Measurements from ENCODE around the gene TREML4.

The TREML4 gene

DNA sequence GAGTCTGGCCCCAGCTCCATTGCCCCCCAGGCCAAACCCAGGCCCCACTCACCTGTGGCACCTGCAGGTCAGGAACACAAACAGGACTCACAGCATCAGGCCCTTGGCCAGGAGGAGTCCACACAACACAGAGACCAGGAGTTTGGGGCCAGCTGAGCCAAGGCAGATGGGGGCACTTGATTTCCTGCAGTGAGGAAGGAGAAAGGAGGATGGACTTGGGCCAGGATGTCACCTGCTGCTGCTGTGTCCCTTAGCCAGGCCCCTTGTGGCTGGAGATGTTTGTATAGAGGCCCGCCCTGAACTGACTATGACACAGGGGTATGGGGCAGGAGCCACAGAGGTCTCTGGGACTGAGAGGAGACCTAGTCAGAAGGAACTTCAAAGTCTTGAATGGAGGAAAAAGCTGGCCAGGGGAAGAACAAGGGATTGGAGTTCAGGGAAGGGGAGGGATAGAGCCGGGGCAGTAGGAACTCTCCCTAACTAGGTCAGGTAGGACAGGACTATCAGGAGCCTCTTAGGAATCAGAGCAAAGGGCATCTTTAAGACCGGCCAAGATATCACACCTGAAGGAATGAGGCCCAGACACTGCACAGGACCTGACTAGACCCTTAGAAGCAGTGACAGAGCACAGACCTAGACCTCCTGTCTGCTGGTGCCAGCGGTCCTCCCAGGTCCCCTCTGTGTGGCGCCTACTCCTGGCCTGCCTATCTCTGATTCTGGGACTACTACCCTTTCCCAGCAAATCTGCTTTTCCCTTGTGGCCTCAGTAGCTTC lies 18.4 kb upstream of the TREML4 start:
- H3K27ac ChIP-seq (ENCODE audit: low read depth, low read length) = no peak overlapping the region

DNA sequence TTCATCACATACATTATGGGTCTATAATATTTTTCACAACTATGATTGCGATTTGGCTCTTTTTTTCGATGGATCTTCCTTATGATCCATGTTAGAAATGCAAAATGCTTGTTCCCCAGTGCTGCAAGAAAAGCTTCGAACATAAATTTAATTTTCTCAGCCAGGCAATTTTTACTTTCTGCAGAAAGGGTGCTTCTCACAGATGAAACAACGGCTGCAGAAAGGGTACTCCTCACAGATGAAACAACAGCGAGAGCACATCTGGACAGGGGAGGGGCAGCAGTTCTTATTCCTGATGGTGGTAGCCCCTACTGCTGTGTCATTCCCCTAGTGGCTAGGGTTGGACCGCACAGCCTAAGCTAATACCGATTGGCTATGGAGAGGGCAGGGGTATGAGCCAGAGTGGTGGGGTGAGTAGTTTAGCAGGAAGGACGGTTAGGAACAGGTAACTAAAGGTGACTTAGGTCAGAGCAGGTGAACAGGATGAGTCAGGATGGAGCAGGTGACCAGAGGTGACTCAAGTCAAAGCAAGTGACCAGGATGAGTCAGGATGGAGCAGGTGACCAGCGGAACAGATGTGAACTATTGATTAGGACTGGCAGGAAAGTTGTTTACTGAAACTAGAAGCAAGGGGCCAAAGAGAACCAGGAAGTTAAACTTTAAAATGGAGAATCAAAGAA lies 13.4 kb upstream of the TREML4 start:
- Histone ChIP-seq H3K27me3 (ENCODE audit: control insufficient read depth in 1 of 2, insufficient read depth in 2 of 2, low read length in 2 of 2) (no peaks in the 10 kb centered on the region), H3K9me3 (ENCODE audit: low read length) (peaks cover 4% of the 10 kb centered on the region), H3K27ac (ENCODE audit: low read depth, low read length) (no peak overlapping the region), H3K4me3 (ENCODE audit: low read depth in 1 of 2, low read length in 2 of 2) (no peak overlapping the region), H3K36me3 (ENCODE audit: insufficient read depth, low read length) (no peaks in the 10 kb centered on the region), H3K4me1 (ENCODE audit: insufficient read depth, low read length) (no peaks in the 10 kb centered on the region), H3K9ac (ENCODE audit: low read length) (no peak overlapping the region)

More for the DNA sequence above, 18.4 kb upstream of the TREML4 start:
- H3K9me3 ChIP-seq (ENCODE audit: low read length) = peaks cover 2% of the 10 kb centered on the region
- H3K27me3 ChIP-seq (ENCODE audit: control insufficient read depth in 1 of 2, insufficient read depth in 2 of 2, low read length in 2 of 2) = no peaks in the 10 kb centered on the region
- no peak overlapping the region for H3K4me3 ChIP-seq (ENCODE audit: low read depth in 1 of 2, low read length in 2 of 2)
- no peak overlapping the region for H3K9ac ChIP-seq (ENCODE audit: low read length)
- no peaks in the 10 kb centered on the region for H3K36me3 ChIP-seq (ENCODE audit: insufficient read depth, low read length)
- no peaks in the 10 kb centered on the region for H3K4me1 ChIP-seq (ENCODE audit: insufficient read depth, low read length)

DNA sequence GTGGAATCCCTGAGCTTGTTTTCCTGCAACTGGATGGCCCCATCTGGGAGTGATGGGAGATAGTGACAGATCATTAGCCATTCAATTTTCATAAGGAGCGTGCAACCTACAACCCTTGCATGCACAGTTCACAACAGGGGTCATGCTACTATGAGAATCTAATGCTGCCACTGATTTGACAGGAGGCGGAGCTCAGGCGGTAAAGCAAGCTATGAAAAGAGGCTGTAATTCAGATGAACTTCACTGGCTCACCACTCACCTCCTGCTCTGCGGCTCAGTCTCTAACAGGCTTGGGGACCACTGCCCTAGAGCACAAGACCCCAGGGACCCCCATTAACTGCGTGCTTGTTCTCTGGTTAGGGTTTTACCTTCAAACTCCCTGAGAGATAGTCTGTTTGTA lies 12.4 kb upstream of the TREML4 start:
- H3K4me1 ChIP-seq (ENCODE audit: insufficient read depth, low read length) = no peaks in the 10 kb centered on the region
- no peaks in the 10 kb centered on the region for H3K27me3 ChIP-seq (ENCODE audit: control insufficient read depth in 1 of 2, insufficient read depth in 2 of 2, low read length in 2 of 2)
- H3K9me3 ChIP-seq (ENCODE audit: low read length) = peaks cover 4% of the 10 kb centered on the region
- H3K4me3 ChIP-seq (ENCODE audit: low read depth in 1 of 2, low read length in 2 of 2) = no peak overlapping the region
- no peaks in the 10 kb centered on the region for H3K36me3 ChIP-seq (ENCODE audit: insufficient read depth, low read length)
- H3K27ac ChIP-seq (ENCODE audit: low read depth, low read length) = no peak overlapping the region
- no peak overlapping the region for H3K9ac ChIP-seq (ENCODE audit: low read length)

DNA sequence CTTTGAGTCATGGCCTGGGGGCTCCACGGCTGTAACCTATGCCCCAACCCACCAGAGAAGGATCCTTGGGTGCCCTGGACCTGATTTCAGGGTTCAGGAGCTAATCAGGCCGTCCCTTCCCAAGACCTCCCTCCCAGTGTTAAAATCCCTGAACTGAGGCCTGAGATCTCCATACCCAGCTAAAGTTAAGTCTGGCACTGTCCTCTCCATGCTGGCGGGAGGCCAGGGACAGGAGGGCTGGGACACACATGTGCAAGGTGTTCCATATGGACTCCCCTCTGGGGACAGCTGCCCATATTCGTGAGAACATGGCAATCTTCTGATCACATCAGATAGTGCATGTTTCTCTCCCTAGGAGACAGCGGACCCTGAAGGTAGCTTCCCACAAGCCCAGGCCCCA lies 11.5 kb upstream of the TREML4 start:
- Histone ChIP-seq H3K4me3 (ENCODE audit: low read depth in 1 of 2, low read length in 2 of 2) (no peak overlapping the region), H3K36me3 (ENCODE audit: insufficient read depth, low read length) (no peaks in the 10 kb centered on the region), H3K27ac (ENCODE audit: low read depth, low read length) (no peak overlapping the region), H3K4me1 (ENCODE audit: insufficient read depth, low read length) (no peaks in the 10 kb centered on the region), H3K9ac (ENCODE audit: low read length) (no peak overlapping the region), H3K27me3 (ENCODE audit: control insufficient read depth in 1 of 2, insufficient read depth in 2 of 2, low read length in 2 of 2) (no peaks in the 10 kb centered on the region), H3K9me3 (ENCODE audit: low read length) (peaks cover 4% of the 10 kb centered on the region)

DNA sequence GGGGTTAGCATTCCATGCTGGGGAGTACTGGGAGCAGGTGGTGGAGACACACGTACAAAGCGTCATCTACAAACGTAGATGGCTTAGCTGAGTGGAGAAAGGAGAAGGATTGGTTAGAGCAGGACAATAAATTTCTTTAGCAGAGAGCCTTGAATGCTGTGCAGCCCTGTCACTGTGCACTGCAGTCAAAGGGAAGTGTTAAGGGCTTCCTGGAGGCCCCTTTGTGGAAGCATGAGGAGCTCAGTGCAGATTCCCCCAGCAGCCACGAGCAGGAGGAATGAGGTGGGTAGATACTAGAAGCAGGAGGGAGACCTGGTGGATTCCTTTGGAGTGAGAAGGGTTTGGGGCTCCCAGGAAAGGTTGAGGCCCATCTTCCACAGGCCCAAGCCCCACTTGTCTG lies 6.1 kb upstream of the TREML4 start:
- Histone ChIP-seq H3K4me1 (ENCODE audit: insufficient read depth, low read length) (no peaks in the 10 kb centered on the region), H3K9me3 (ENCODE audit: low read length) (no peaks in the 10 kb centered on the region)

DNA sequence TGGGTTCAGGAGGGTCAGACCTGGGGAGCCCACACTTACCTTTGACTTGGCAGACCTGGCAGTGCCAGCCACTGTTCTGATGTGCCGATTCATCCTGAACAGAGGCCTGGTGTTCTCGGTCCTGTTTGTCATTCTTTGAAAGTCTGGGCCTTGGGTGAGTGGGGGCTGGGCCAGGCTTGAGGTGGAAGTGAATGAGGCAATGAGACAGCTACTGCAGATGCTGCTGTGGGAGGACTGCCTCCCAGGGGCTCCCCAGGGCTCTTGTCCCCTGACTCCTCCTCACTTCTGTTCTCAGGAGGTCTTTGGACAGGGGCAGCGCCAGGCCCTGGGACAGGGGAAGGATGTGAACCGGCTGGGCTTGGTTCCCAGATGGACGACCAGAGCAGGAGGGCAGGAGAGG lies 5.6 kb upstream of the TREML4 start:
- Histone ChIP-seq H3K27ac (ENCODE audit: low read depth, low read length) (no peak overlapping the region), H3K4me1 (ENCODE audit: insufficient read depth, low read length) (no peaks in the 10 kb centered on the region), H3K36me3 (ENCODE audit: insufficient read depth, low read length) (no peaks in the 10 kb centered on the region), H3K9ac (ENCODE audit: low read length) (no peak overlapping the region), H3K27me3 (ENCODE audit: control insufficient read depth in 1 of 2, insufficient read depth in 2 of 2, low read length in 2 of 2) (no peaks in the 10 kb centered on the region), H3K9me3 (ENCODE audit: low read length) (no peaks in the 10 kb centered on the region), H3K4me3 (ENCODE audit: low read depth in 1 of 2, low read length in 2 of 2) (no peak overlapping the region)

More for the DNA sequence above, 6.1 kb upstream of the TREML4 start:
- Histone ChIP-seq H3K36me3 (ENCODE audit: insufficient read depth, low read length) (no peaks in the 10 kb centered on the region), H3K9ac (ENCODE audit: low read length) (no peak overlapping the region), H3K4me3 (ENCODE audit: low read depth in 1 of 2, low read length in 2 of 2) (no peak overlapping the region), H3K27ac (ENCODE audit: low read depth, low read length) (no peak overlapping the region), H3K27me3 (ENCODE audit: control insufficient read depth in 1 of 2, insufficient read depth in 2 of 2, low read length in 2 of 2) (no peaks in the 10 kb centered on the region)

DNA sequence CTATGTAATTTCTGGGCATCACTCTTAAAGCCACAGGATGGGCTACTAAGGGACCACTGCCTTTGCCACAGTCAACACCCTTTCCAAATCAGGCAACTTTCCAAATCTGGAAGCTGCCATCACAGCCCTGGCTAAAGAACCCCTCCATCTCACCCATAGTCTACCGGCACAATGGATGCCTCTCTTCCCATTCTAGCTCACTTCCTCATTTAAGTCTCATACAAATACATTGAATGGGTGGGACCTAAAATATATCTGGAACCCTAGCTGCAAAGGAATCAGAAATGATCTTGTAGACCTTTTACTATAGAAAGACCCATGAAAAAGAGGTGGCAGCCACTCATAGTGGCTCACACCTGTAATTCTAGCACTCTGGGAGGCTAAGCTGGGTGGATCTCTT lies 3.3 kb upstream of the TREML4 start:
- H3K36me3 ChIP-seq (ENCODE audit: insufficient read depth, low read length) = no peaks in the 10 kb centered on the region
- no peak overlapping the region for H3K27ac ChIP-seq (ENCODE audit: low read depth, low read length)
- H3K4me3 ChIP-seq (ENCODE audit: low read depth in 1 of 2, low read length in 2 of 2) = no peak overlapping the region
- H3K4me1 ChIP-seq (ENCODE audit: insufficient read depth, low read length) = no peaks in the 10 kb centered on the region
- H3K27me3 ChIP-seq (ENCODE audit: control insufficient read depth in 1 of 2, insufficient read depth in 2 of 2, low read length in 2 of 2) = peaks cover 0 to 7% of the 10 kb centered on the region in 2 donors
- H3K9ac ChIP-seq (ENCODE audit: low read length) = no peak overlapping the region
- no peaks in the 10 kb centered on the region for H3K9me3 ChIP-seq (ENCODE audit: low read length)

DNA sequence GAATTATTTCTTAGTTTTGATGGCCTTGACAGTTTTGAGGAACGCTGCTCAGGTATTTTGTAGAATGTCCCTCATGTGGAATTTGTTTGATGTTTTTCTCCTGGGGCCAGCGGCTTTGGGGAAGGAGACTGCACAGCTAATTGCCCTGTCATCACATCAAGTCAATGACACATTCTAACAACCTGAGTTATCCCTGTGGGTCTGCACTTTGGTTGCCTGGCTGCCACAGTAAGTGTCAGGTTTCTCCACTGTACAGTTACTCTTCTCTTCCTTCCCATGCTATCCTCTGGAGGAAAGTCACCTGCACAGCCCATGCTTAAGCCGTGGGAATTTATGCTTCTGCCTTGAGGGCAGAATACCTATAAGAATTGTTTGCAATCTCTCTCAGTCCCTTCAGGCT lies 1.4 kb upstream of the TREML4 start:
- peaks cover 0 to 7% of the 10 kb centered on the region in 2 donors for H3K27me3 ChIP-seq (ENCODE audit: control insufficient read depth in 1 of 2, insufficient read depth in 2 of 2, low read length in 2 of 2)
- no peak overlapping the region for H3K27ac ChIP-seq (ENCODE audit: low read depth, low read length)
- H3K4me3 ChIP-seq (ENCODE audit: low read depth in 1 of 2, low read length in 2 of 2) = no peak overlapping the region
- no peak overlapping the region for H3K9ac ChIP-seq (ENCODE audit: low read length)
- H3K9me3 ChIP-seq (ENCODE audit: low read length) = no peaks in the 10 kb centered on the region
- H3K4me1 ChIP-seq (ENCODE audit: insufficient read depth, low read length) = no peaks in the 10 kb centered on the region
- H3K36me3 ChIP-seq (ENCODE audit: insufficient read depth, low read length) = no peaks in the 10 kb centered on the region

DNA sequence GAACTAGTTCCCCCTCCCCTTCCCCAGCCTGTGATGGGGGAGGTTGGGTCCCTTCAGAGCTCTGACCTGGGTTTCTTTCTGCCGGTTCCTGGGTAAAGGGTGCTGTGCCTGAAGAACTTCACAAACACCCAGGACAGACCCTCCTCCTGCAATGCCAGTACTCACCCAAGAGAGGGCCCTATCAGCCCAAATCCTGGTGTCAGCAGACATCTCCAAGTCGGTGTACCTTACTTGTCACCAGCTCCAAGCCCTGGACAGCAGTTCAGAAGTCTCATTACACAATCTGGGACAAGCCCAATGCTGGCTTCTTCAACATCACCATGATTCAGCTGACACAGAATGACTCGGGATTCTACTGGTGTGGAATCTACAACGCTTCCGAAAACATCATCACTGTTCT lies 467 bp downstream of the TREML4 start:
- Histone ChIP-seq H3K4me3 (ENCODE audit: low read depth in 1 of 2, low read length in 2 of 2) (no peak overlapping the region), H3K4me1 (ENCODE audit: insufficient read depth, low read length) (no peaks in the 10 kb centered on the region), H3K27me3 (ENCODE audit: control insufficient read depth in 1 of 2, insufficient read depth in 2 of 2, low read length in 2 of 2) (peaks cover 0 to 7% of the 10 kb centered on the region in 2 donors), H3K36me3 (ENCODE audit: insufficient read depth, low read length) (no peaks in the 10 kb centered on the region), H3K9me3 (ENCODE audit: low read length) (no peaks in the 10 kb centered on the region), H3K9ac (ENCODE audit: low read length) (no peak overlapping the region), H3K27ac (ENCODE audit: low read depth, low read length) (no peak overlapping the region)

DNA sequence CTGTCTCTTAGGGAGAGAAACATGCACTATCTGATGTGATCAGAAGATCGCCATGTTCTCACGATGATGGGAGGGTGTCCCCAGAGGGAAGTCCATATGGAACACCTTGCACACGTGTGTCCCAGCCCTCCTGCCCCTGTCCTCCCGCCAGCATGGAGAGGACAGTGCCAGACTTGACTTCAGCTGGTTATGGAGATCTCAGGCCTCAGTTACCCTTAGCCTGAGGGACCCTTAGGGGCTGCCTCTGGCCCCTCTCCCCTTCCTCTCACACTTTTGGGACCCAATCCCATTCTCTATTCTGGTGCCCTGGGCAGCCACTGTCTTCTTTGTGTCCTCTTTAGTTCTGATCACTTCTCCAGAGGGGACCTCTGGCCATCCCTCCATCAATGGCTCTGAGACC lies 1.6 kb downstream of the TREML4 start:
- Histone ChIP-seq H3K36me3 (ENCODE audit: insufficient read depth, low read length) (no peaks in the 10 kb centered on the region), H3K27me3 (ENCODE audit: control insufficient read depth in 1 of 2, insufficient read depth in 2 of 2, low read length in 2 of 2) (peaks cover 0 to 7% of the 10 kb centered on the region in 2 donors), H3K4me3 (ENCODE audit: low read depth in 1 of 2, low read length in 2 of 2) (no peak overlapping the region), H3K4me1 (ENCODE audit: insufficient read depth, low read length) (no peaks in the 10 kb centered on the region), H3K27ac (ENCODE audit: low read depth, low read length) (no peak overlapping the region), H3K9ac (ENCODE audit: low read length) (no peak overlapping the region), H3K9me3 (ENCODE audit: low read length) (no peaks in the 10 kb centered on the region)

DNA sequence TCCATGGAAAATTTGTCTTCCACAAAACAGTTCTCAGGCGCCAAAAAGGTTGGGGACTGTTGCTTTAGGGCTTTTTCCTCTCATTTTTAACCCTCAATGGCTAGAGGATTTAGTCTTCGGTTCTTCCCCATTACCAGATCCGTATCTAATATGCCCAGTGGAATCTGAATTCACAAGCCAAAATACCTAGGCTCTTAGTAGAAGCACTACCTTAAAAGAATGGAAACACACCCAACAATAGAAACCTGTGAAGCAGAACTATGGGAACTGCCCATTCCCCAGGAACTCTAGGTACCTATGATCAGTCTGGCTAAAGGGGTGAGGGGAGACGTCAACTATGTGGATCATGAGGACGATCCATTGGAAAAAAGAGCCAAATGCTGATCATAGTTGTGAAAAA lies 3.1 kb downstream of the TREML4 start:
- H3K9me3 ChIP-seq (ENCODE audit: low read length) = no peaks in the 10 kb centered on the region
- no peaks in the 10 kb centered on the region for H3K4me1 ChIP-seq (ENCODE audit: insufficient read depth, low read length)
- H3K27me3 ChIP-seq (ENCODE audit: control insufficient read depth in 1 of 2, insufficient read depth in 2 of 2, low read length in 2 of 2) = peaks cover 0 to 7% of the 10 kb centered on the region in 2 donors
- no peaks in the 10 kb centered on the region for H3K36me3 ChIP-seq (ENCODE audit: insufficient read depth, low read length)
- H3K9ac ChIP-seq (ENCODE audit: low read length) = no peak overlapping the region
- H3K27ac ChIP-seq (ENCODE audit: low read depth, low read length) = no peak overlapping the region
- no peak overlapping the region for H3K4me3 ChIP-seq (ENCODE audit: low read depth in 1 of 2, low read length in 2 of 2)

DNA sequence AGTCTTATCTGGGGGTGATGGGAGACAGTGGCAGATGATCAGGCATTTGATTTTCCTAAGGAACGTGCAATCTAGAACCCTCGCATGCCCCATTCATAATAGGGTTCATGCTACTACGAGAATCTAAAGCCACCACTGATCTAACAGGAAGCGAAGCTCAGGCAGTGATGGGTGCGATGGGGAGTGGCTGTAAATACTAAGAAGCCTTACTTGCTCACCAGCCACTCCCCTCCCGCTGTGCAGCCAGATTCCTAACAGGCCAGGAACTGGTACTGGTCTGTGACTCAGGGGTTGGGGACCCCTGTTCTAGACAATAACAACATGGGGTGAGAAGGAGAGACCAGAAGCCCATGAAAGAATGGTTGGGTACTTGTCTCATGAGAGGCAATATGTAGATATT lies 4.5 kb downstream of the TREML4 start:
- Histone ChIP-seq H3K27me3 (ENCODE audit: control insufficient read depth in 1 of 2, insufficient read depth in 2 of 2, low read length in 2 of 2) (peaks cover 0 to 7% of the 10 kb centered on the region in 2 donors), H3K9ac (ENCODE audit: low read length) (no peak overlapping the region), H3K4me3 (ENCODE audit: low read depth in 1 of 2, low read length in 2 of 2) (no peak overlapping the region), H3K9me3 (ENCODE audit: low read length) (no peaks in the 10 kb centered on the region), H3K4me1 (ENCODE audit: insufficient read depth, low read length) (no peaks in the 10 kb centered on the region), H3K27ac (ENCODE audit: low read depth, low read length) (no peak overlapping the region), H3K36me3 (ENCODE audit: insufficient read depth, low read length) (no peaks in the 10 kb centered on the region)
